GM23338 (cell line): ENCODE results near the gene BAHCC1. TPM values are rescaled to one million over a fixed set of nuclear protein-coding genes. Genes with fewer than 3 reads are reported as not detected.
A peak's percentile ranks its signal among the peaks of the same experiment; 100 is the strongest.

Experiments used
- ATAC-seq: fragments of 200-7000 bp; cut with Tn5 transposase; 3 replicates; pipeline ENCODE4 v1.9.1; 2020
- DNase-seq: peaks from one replicate; pipeline ENCODE4 v3.0.0-alpha.2; 2015; ENCODE audit warnings: low spot score
- H2AFZ ChIP-seq: fragments of 200-600 bp; sonication (generic); 2 replicates; pipeline ENCODE4 v1.8.0; 2016; ENCODE audit warnings: antibody characterized with exemption, mild to moderate bottlenecking, moderate library complexity
- H3F3A ChIP-seq: fragments of 200-600 bp; sonication (generic); replicated peaks from 2 replicates; pipeline ENCODE4 v1.8.0; 2017; ENCODE audit warnings: antibody characterized with exemption, mixed run types, low read depth
- H3K27ac ChIP-seq: fragments of 200-600 bp; sonication (generic); 2 replicates; pipeline ENCODE4 v1.6.1; 2016; ENCODE audit warnings: low read depth
- H3K27me3 ChIP-seq: fragments of 200-600 bp; sonication (generic); 2 replicates; pipeline ENCODE4 v1.8.0; 2016; ENCODE audit warnings: mild to moderate bottlenecking, mixed run types, moderate library complexity; ENCODE audit not compliant: insufficient read depth
- H3K36me3 ChIP-seq: fragments of 200-600 bp; sonication (generic); 2 replicates; pipeline ENCODE4 v1.8.0; 2016; ENCODE audit warnings: mild to moderate bottlenecking; ENCODE audit not compliant: insufficient read depth
- H3K4me1 ChIP-seq: fragments of 200-600 bp; sonication (generic); 2 replicates; pipeline ENCODE4 v1.8.0; 2016; ENCODE audit warnings: mild to moderate bottlenecking, moderate library complexity; ENCODE audit not compliant: insufficient read depth
- H3K4me2 ChIP-seq: fragments of 200-600 bp; sonication (generic); 2 replicates; pipeline ENCODE4 v1.7.1; 2017; ENCODE audit warnings: mixed run types
- H3K4me3 ChIP-seq: fragments of 200-600 bp; sonication (generic); 2 replicates; pipeline ENCODE4 v1.6.1; 2016; ENCODE audit warnings: mixed run types
- H3K79me2 ChIP-seq: fragments of 200-600 bp; sonication (generic); replicated peaks from 2 replicates; pipeline ENCODE4 v1.8.0; 2017; ENCODE audit warnings: mild to moderate bottlenecking; ENCODE audit not compliant: insufficient read depth
- H3K9me2 ChIP-seq: fragments of 200-600 bp; sonication (generic); 2 replicates; pipeline ENCODE4 v1.8.0; 2017; ENCODE audit not compliant: insufficient read depth
- H4K20me1 ChIP-seq: fragments of 200-600 bp; sonication (generic); replicated peaks from 2 replicates; pipeline ENCODE4 v1.8.0; 2017; ENCODE audit warnings: mild to moderate bottlenecking; ENCODE audit not compliant: insufficient read depth
- H3K27ac Mint-ChIP-seq: 2 replicates; pipeline ENCODE4 v1.8.0; 2020; ENCODE audit warnings: inconsistent platforms, mild to moderate bottlenecking, moderate library complexity, mixed read lengths
- H3K27me3 Mint-ChIP-seq: 3 replicates; pipeline ENCODE4 v1.8.0; 2022; ENCODE audit warnings: low read depth, mild to moderate bottlenecking, moderate library complexity, mixed read lengths, inconsistent platforms; ENCODE audit not compliant: insufficient read depth, poor library complexity
- H3K36me3 Mint-ChIP-seq: 3 replicates; pipeline ENCODE4 v1.8.0; 2021; ENCODE audit warnings: low read depth, mild to moderate bottlenecking, inconsistent platforms, moderate library complexity, mixed read lengths
- H3K4me1 Mint-ChIP-seq: 3 replicates; pipeline ENCODE4 v1.8.0; 2020; ENCODE audit warnings: mild to moderate bottlenecking, inconsistent platforms, mixed read lengths
- H3K4me3 Mint-ChIP-seq: 3 replicates; pipeline ENCODE4 v1.8.0; 2021; ENCODE audit warnings: moderate library complexity, mild to moderate bottlenecking, inconsistent platforms, mixed read lengths
- H3K9me3 Mint-ChIP-seq: 3 replicates; pipeline ENCODE4 v1.8.0; 2020; ENCODE audit warnings: moderate library complexity, mild to moderate bottlenecking, inconsistent platforms, mixed read lengths
- CREB1 ChIP-seq: fragments of 250-450 bp; sonication (Bioruptor Pico); IDR thresholded peaks from 2 replicates; pipeline ENCODE4 v1.5.0; 2020; ENCODE audit warnings: low read depth, mild to moderate bottlenecking, moderate library complexity
- CTCF ChIP-seq, 2 experiments: fragments of 200-600 bp in 1 of 2; sonication (generic) in 1 of 2; conservative IDR thresholded peaks; 2 replicates each; pipeline versions ENCODE4 v1.5.1 to v1.6.1; 2016 to 2017; ENCODE audit warnings: antibody characterized with exemption in 2 of 2, low read depth in 2 of 2, mild to moderate bottlenecking in 2 of 2, moderate library complexity in 1 of 2
- EZH2 ChIP-seq: fragments of 200-600 bp; sonication (generic); IDR thresholded peaks from one replicate; pipeline ENCODE4 v1.8.0; 2017; ENCODE audit warnings: antibody characterized with exemption, mild to moderate bottlenecking, low read depth; ENCODE audit not compliant: unreplicated experiment
- JUNB ChIP-seq: IDR thresholded peaks from one replicate; pipeline ENCODE4 v1.6.1; 2016; ENCODE audit warnings: antibody characterized with exemption; ENCODE audit not compliant: unreplicated experiment
- NANOG ChIP-seq: IDR thresholded peaks from 2 replicates; pipeline ENCODE4 v1.6.1; 2016; ENCODE audit warnings: antibody characterized with exemption, borderline replicate concordance
- STAT1 ChIP-seq: IDR thresholded peaks from one replicate; pipeline ENCODE4 v1.6.1; 2016; ENCODE audit warnings: antibody characterized with exemption; ENCODE audit not compliant: unreplicated experiment
- ZNF114 ChIP-seq: fragments of 250-450 bp; sonication (Bioruptor Pico); IDR thresholded peaks from 2 replicates; pipeline ENCODE4 v1.5.0; 2020; ENCODE audit warnings: mild to moderate bottlenecking, moderate library complexity
- ZNF331 ChIP-seq: fragments of 250-450 bp; sonication (Bioruptor Pico); IDR thresholded peaks from 2 replicates; pipeline ENCODE4 v1.5.0; 2020; ENCODE audit warnings: low read depth, mild to moderate bottlenecking, moderate library complexity
- polyA plus RNA-seq: library from polyadenylated mRNA; unstranded; fragments of >200 nt; fragmentation: Nextera tagmentation; extraction: Ambion mirVana; gene quantifications from 2 replicates; pipeline ENCODE4 v1.2.1, GENCODE V29; 2016
- total RNA-seq: library from RNA; depleted of rRNA; stranded (reverse); fragments of >200 nt; shearing (Covaris generic); gene quantifications from 2 replicates; pipeline ENCODE4 v1.2.3, GENCODE V29; 2014
- TF ChIP-seq, protein P1 (sequence below): IDR thresholded peaks from one replicate; pipeline ENCODE4 v1.6.1; 2018; ENCODE audit warnings: antibody characterized with exemption; ENCODE audit not compliant: unreplicated experiment

The BAHCC1 gene
- total and polyA plus RNA-seq, 2 experiments from 2014 or later: 0.24 to 1.1 TPM

DNA sequence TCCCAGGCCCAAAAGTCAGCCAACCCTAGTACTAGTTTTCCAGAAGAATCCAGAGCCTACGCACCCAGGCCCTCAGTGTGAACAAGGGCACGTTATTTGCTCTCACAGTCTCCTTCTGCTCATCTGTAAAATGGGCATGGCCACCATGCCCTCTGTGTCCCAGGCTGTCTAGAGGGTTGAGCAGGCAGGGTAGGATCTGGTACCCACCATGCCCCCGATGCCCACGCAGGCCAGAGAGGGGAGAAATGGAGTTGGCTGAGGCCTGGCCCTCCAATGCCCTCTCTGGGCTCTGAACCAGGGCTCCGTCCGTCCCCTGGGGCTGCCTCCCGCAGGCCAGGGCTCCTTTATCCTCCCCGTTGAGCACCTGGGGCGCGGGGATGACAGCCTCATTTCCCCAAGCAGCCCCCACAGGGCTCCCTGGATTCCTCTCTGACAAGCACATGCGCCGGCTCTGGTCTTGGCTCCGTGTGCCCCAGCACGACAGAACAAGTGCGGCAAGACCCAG lies 9.1 kb upstream of the BAHCC1 start (continued):
- TF ChIP-seq CTCF (conservative IDR thresholded peaks at IDR 0.05; ENCODE audit: low read depth in 2 of 2) (no peak), ZNF114 (no peak), ZNF331 (CRISPR knock-in tag) (no peak), STAT1 (no peak), NANOG (no peak), JUNB (no peak), CREB1 (CRISPR knock-in tag) (no peak)

- peaks cover 40% of the 10 kb centered on the region for H3K4me1 ChIP-seq
- Mint-ChIP-seq H3K9me3 (no peaks in the 10 kb centered on the region), H3K4me1 (peaks cover 20% of the 10 kb centered on the region), H3K27ac (no peak overlapping the region), H3K36me3 (no peaks in the 10 kb centered on the region), H3K4me3 (peak overlapping the region; percentile 36; the same call in 1 of the 3 replicates), H3K27me3 (peaks cover 71% of the 10 kb centered on the region)
- DNase-seq: peak; percentile 43
- no peaks in the 10 kb centered on the region for H3K79me2 ChIP-seq
- peaks cover 3% of the 10 kb centered on the region; the same call in 1 of the 2 replicates for H4K20me1 ChIP-seq
- 0 out of 2 replicates have a peak, but pooled peaks cover 9% of the 10 kb centered on the region for H3F3A ChIP-seq
- H3K4me3 ChIP-seq: peak overlapping the region; percentile 57
- no peak overlapping the region for H3K27ac ChIP-seq
- no peaks in the 10 kb centered on the region for H3K36me3 ChIP-seq
- H3K27me3 ChIP-seq: peaks cover 80% of the 10 kb centered on the region
- H2AFZ ChIP-seq: peak overlapping the region; percentile 76; the same call in 1 of the 2 replicates
- no peaks in the 10 kb centered on the region for H3K9me2 ChIP-seq
- TF ChIP-seq JUNB (no peak), CREB1 (CRISPR knock-in tag) (no peak), EZH2 (peak; percentile 66)
- TF ChIP-seq, protein P1, sequence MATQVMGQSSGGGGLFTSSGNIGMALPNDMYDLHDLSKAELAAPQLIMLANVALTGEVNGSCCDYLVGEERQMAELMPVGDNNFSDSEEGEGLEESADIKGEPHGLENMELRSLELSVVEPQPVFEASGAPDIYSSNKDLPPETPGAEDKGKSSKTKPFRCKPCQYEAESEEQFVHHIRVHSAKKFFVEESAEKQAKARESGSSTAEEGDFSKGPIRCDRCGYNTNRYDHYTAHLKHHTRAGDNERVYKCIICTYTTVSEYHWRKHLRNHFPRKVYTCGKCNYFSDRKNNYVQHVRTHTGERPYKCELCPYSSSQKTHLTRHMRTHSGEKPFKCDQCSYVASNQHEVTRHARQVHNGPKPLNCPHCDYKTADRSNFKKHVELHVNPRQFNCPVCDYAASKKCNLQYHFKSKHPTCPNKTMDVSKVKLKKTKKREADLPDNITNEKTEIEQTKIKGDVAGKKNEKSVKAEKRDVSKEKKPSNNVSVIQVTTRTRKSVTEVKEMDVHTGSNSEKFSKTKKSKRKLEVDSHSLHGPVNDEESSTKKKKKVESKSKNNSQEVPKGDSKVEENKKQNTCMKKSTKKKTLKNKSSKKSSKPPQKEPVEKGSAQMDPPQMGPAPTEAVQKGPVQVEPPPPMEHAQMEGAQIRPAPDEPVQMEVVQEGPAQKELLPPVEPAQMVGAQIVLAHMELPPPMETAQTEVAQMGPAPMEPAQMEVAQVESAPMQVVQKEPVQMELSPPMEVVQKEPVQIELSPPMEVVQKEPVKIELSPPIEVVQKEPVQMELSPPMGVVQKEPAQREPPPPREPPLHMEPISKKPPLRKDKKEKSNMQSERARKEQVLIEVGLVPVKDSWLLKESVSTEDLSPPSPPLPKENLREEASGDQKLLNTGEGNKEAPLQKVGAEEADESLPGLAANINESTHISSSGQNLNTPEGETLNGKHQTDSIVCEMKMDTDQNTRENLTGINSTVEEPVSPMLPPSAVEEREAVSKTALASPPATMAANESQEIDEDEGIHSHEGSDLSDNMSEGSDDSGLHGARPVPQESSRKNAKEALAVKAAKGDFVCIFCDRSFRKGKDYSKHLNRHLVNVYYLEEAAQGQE: no peak
- peak; percentile 3; the same call in 2 of the 3 replicates for ATAC-seq
- peak overlapping the region; percentile 84 for H3K4me2 ChIP-seq
These were observed 8.6 kb upstream of the BAHCC1 start for GRCh38 chr17:81386646-81387099.
